GM23248 (cell line): Measurements from ENCODE around the gene AK9. TPM values are rescaled to one million over a fixed set of nuclear protein-coding genes. Genes with fewer than 3 reads are reported as not detected.
A peak's percentile ranks its signal among the peaks of the same experiment; 100 is the strongest.

Experiments used
- DNase-seq: peaks from one replicate; pipeline ENCODE4 v3.0.0-alpha.2; 2015
- H2AFZ ChIP-seq: fragments of 200-600 bp; sonication (generic); 2 replicates; pipeline ENCODE4 v1.6.1; 2016; ENCODE audit warnings: antibody characterized with exemption
- H3F3A ChIP-seq: fragments of 200-600 bp; sonication (generic); 2 replicates; pipeline ENCODE4 v1.6.1; 2016; ENCODE audit warnings: mild to moderate bottlenecking, antibody characterized with exemption, mixed run types; ENCODE audit not compliant: insufficient read depth
- H3K27ac ChIP-seq: fragments of 200-600 bp; sonication (generic); 2 replicates; pipeline ENCODE4 v1.5.1; 2016; ENCODE audit warnings: mild to moderate bottlenecking
- H3K27me3 ChIP-seq: fragments of 200-600 bp; sonication (generic); replicated peaks from 2 replicates; pipeline ENCODE4 v1.6.1; 2016; ENCODE audit warnings: mild to moderate bottlenecking; ENCODE audit not compliant: insufficient read depth
- H3K36me3 ChIP-seq: fragments of 200-600 bp; sonication (generic); 2 replicates; pipeline ENCODE4 v1.6.1; 2016; ENCODE audit warnings: low read depth, mild to moderate bottlenecking
- H3K4me1 ChIP-seq: fragments of 200-600 bp; sonication (generic); 2 replicates; pipeline ENCODE4 v1.6.1; 2016; ENCODE audit warnings: mild to moderate bottlenecking; ENCODE audit not compliant: insufficient read depth
- H3K4me2 ChIP-seq: fragments of 200-600 bp; sonication (generic); one replicate; pipeline ENCODE4 v1.6.1; 2016; ENCODE audit warnings: mild to moderate bottlenecking; ENCODE audit not compliant: unreplicated experiment
- H3K4me3 ChIP-seq: fragments of 200-600 bp; sonication (generic); 2 replicates; pipeline ENCODE4 v1.5.1; 2016; ENCODE audit warnings: mild to moderate bottlenecking
- H3K79me2 ChIP-seq: fragments of 200-600 bp; sonication (generic); 2 replicates; pipeline ENCODE4 v1.6.1; 2016; ENCODE audit warnings: mild to moderate bottlenecking; ENCODE audit not compliant: insufficient read depth
- H3K9ac ChIP-seq: fragments of 200-600 bp; sonication (generic); 2 replicates; pipeline ENCODE4 v1.6.1; 2016; ENCODE audit warnings: mild to moderate bottlenecking
- H3K9me2 ChIP-seq: fragments of 200-600 bp; sonication (generic); 2 replicates; pipeline ENCODE4 v1.6.1; 2016; ENCODE audit warnings: mixed run types, mild to moderate bottlenecking, moderate library complexity; ENCODE audit not compliant: insufficient read depth
- H3K9me3 ChIP-seq: fragments of 200-600 bp; sonication (generic); one replicate; pipeline ENCODE4 v1.6.1; 2017; ENCODE audit warnings: low read depth
- H4K20me1 ChIP-seq: fragments of 200-600 bp; sonication (generic); 2 replicates; pipeline ENCODE4 v1.6.0; 2016; ENCODE audit not compliant: insufficient read depth
- EZH2 ChIP-seq: fragments of 200-600 bp; sonication (generic); IDR thresholded peaks from 2 replicates; pipeline ENCODE4 v1.6.1; 2018; ENCODE audit warnings: antibody characterized with exemption, mild to moderate bottlenecking; ENCODE audit not compliant: insufficient read depth, poor library complexity, severe bottlenecking
- EZH2phosphoT487 ChIP-seq: fragments of 200-600 bp; sonication (generic); IDR thresholded peaks from 2 replicates; pipeline ENCODE4 v1.6.1; 2018; ENCODE audit warnings: antibody characterized with exemption, moderate library complexity, mild to moderate bottlenecking, low read depth; ENCODE audit not compliant: insufficient read depth
- WGBS, 2 experiments: methylation state at CpG; one replicate each; pipeline ENCODE4 v1.1.6; 2015 to 2017; ENCODE audit warnings: low lambda C conversion rate in 2 of 2, low coverage in 1 of 2; ENCODE audit errors: missing lambda C conversion rate in 2 of 2; 5-methylcytosine and 5-hydroxymethylcytosine counted together
- in situ Hi-C: fragments of 300-500 bp; cut with MboI; formaldehyde crosslinking; loops from 2 replicates; pipeline ENCODE4 v1.15.0; 2020
- polyA plus RNA-seq: library from polyadenylated mRNA; unstranded; fragments of >200 nt; fragmentation: Nextera tagmentation; extraction: Ambion mirVana; gene quantifications from 2 replicates; pipeline ENCODE4 v1.2.1, GENCODE V29; 2016
- total RNA-seq: library from RNA; depleted of rRNA; stranded (reverse); fragments of >200 nt; shearing (Covaris generic); gene quantifications from 2 replicates; pipeline ENCODE4 v1.2.3, GENCODE V29; 2014

Gene AK9
- total and polyA plus RNA-seq, 2 experiments from 2014 or later: 3.6 to 7.2 TPM

GRCh38 chr6:109722011-109722410 lies 31.0 kb upstream of the AK9 start:
- no peak overlapping the region for H3K9ac ChIP-seq
- no peaks in the 10 kb centered on the region for H3K4me1 ChIP-seq
- no peaks in the 10 kb centered on the region for H3K36me3 ChIP-seq
- H3F3A ChIP-seq: no peaks in the 10 kb centered on the region
- no peaks in the 10 kb centered on the region for H3K9me2 ChIP-seq
- H3K27me3 ChIP-seq: no peaks in the 10 kb centered on the region
- in situ Hi-C loops: no loop called here
- 35 to 36% methylated on average over 3 of the region's 3 CpGs for WGBS, 2 experiments
- H3K9me3 ChIP-seq: no peaks in the 10 kb centered on the region
- DNase-seq: peak; percentile 32
- no peak overlapping the region for H2AFZ ChIP-seq
- TF ChIP-seq EZH2phosphoT487: no peak
- TF ChIP-seq EZH2: no peak
- no peaks in the 10 kb centered on the region for H4K20me1 ChIP-seq
- no peak overlapping the region for H3K4me3 ChIP-seq
- no peak overlapping the region for H3K4me2 ChIP-seq
- no peak overlapping the region for H3K27ac ChIP-seq
- H3K79me2 ChIP-seq: no peaks in the 10 kb centered on the region

- Histone ChIP-seq H3K9ac (no peak overlapping the region), H3K4me1 (no peaks in the 10 kb centered on the region), H3K4me3 (no peak overlapping the region), H3K9me3 (no peaks in the 10 kb centered on the region), H3K27me3 (no peaks in the 10 kb centered on the region), H3K27ac (no peak overlapping the region), H3K79me2 (no peaks in the 10 kb centered on the region), H3K9me2 (no peaks in the 10 kb centered on the region), H4K20me1 (no peaks in the 10 kb centered on the region), H3F3A (no peaks in the 10 kb centered on the region), H3K4me2 (no peak overlapping the region), H2AFZ (no peak overlapping the region), H3K36me3 (no peaks in the 10 kb centered on the region)
- TF ChIP-seq EZH2: no peak
- no peak for TF ChIP-seq EZH2phosphoT487
- in situ Hi-C loops: no loop called here
- DNase-seq: no peak
- WGBS, 2 experiments: 19 to 26% methylated on average over 3 of the region's 3 CpGs
These were observed 29.3 kb upstream of the AK9 start for GRCh38 chr6:109720311-109720710.

GRCh38 chr6:109718991-109719390 lies 28.0 kb upstream of the AK9 start:
- Histone ChIP-seq H3K9me2 (no peaks in the 10 kb centered on the region), H4K20me1 (no peaks in the 10 kb centered on the region), H3F3A (no peaks in the 10 kb centered on the region), H3K4me3 (no peak overlapping the region), H3K4me1 (no peaks in the 10 kb centered on the region), H3K9ac (no peak overlapping the region), H3K9me3 (no peaks in the 10 kb centered on the region), H3K27me3 (no peaks in the 10 kb centered on the region), H3K27ac (no peak overlapping the region), H3K36me3 (no peaks in the 10 kb centered on the region), H3K4me2 (no peak overlapping the region), H3K79me2 (no peaks in the 10 kb centered on the region), H2AFZ (no peak overlapping the region)
- 97 to 98% methylated on average over 5 of the region's 5 CpGs for WGBS, 2 experiments
- no peak for TF ChIP-seq EZH2
- no peak for TF ChIP-seq EZH2phosphoT487
- DNase-seq: peak; percentile 20
- in situ Hi-C loops: no loop called here

GRCh38 chr6:109717971-109718370 lies 27.0 kb upstream of the AK9 start:
- no peaks in the 10 kb centered on the region for H3K79me2 ChIP-seq
- TF ChIP-seq EZH2phosphoT487: no peak
- no peak for TF ChIP-seq EZH2
- H3K9ac ChIP-seq: no peak overlapping the region
- no peaks in the 10 kb centered on the region for H3K4me1 ChIP-seq
- H3K9me3 ChIP-seq: no peaks in the 10 kb centered on the region
- no peaks in the 10 kb centered on the region for H4K20me1 ChIP-seq
- no peaks in the 10 kb centered on the region for H3K9me2 ChIP-seq
- H3K27ac ChIP-seq: no peak overlapping the region
- H3K4me3 ChIP-seq: no peak overlapping the region
- in situ Hi-C loops: no loop called here
- DNase-seq: no peak
- no peaks in the 10 kb centered on the region for H3F3A ChIP-seq
- H3K4me2 ChIP-seq: no peak overlapping the region
- 64 to 65% methylated on average over 2 of the region's 2 CpGs for WGBS, 2 experiments
- no peaks in the 10 kb centered on the region for H3K36me3 ChIP-seq
- no peak overlapping the region for H2AFZ ChIP-seq
- H3K27me3 ChIP-seq: no peaks in the 10 kb centered on the region

- Histone ChIP-seq H3K36me3 (no peaks in the 10 kb centered on the region), H3K27ac (no peak overlapping the region), H3K9me3 (no peaks in the 10 kb centered on the region), H3K79me2 (peaks cover 4% of the 10 kb centered on the region; the same call in 1 of the 2 replicates), H3K9ac (no peak overlapping the region), H3F3A (0 out of 2 replicates have a peak, but pooled peaks cover 4% of the 10 kb centered on the region), H2AFZ (no peak overlapping the region), H3K4me1 (no peaks in the 10 kb centered on the region), H4K20me1 (no peaks in the 10 kb centered on the region; the same call in 1 of the 2 replicates), H3K4me3 (no peak overlapping the region), H3K4me2 (no peak overlapping the region), H3K27me3 (no peaks in the 10 kb centered on the region), H3K9me2 (no peaks in the 10 kb centered on the region)
- in situ Hi-C loops: no loop called here
- WGBS, 2 experiments: 73 to 79% methylated on average over 2 of the region's 2 CpGs
- TF ChIP-seq EZH2phosphoT487: no peak
- no peak for TF ChIP-seq EZH2
- no peak for DNase-seq
These were observed 24.6 kb upstream of the AK9 start for GRCh38 chr6:109715616-109716015.
